GM23338 (cell line): ENCODE data around the gene AGTRAP. TPM values are rescaled to one million over a fixed set of nuclear protein-coding genes. Genes with fewer than 3 reads are reported as not detected.

Experiments used
- ATAC-seq: fragments of 200-7000 bp; cut with Tn5 transposase; 3 replicates; pipeline ENCODE4 v1.9.1; 2020
- DNase-seq: peaks from one replicate; pipeline ENCODE4 v3.0.0-alpha.2; 2015; ENCODE audit warnings: low spot score
- H2AFZ ChIP-seq: fragments of 200-600 bp; sonication (generic); 2 replicates; pipeline ENCODE4 v1.8.0; 2016; ENCODE audit warnings: antibody characterized with exemption, mild to moderate bottlenecking, moderate library complexity
- H3F3A ChIP-seq: fragments of 200-600 bp; sonication (generic); replicated peaks from 2 replicates; pipeline ENCODE4 v1.8.0; 2017; ENCODE audit warnings: antibody characterized with exemption, mixed run types, low read depth
- H3K27ac ChIP-seq: fragments of 200-600 bp; sonication (generic); 2 replicates; pipeline ENCODE4 v1.6.1; 2016; ENCODE audit warnings: low read depth
- H3K27me3 ChIP-seq: fragments of 200-600 bp; sonication (generic); 2 replicates; pipeline ENCODE4 v1.8.0; 2016; ENCODE audit warnings: mild to moderate bottlenecking, mixed run types, moderate library complexity; ENCODE audit not compliant: insufficient read depth
- H3K36me3 ChIP-seq: fragments of 200-600 bp; sonication (generic); 2 replicates; pipeline ENCODE4 v1.8.0; 2016; ENCODE audit warnings: mild to moderate bottlenecking; ENCODE audit not compliant: insufficient read depth
- H3K4me1 ChIP-seq: fragments of 200-600 bp; sonication (generic); 2 replicates; pipeline ENCODE4 v1.8.0; 2016; ENCODE audit warnings: mild to moderate bottlenecking, moderate library complexity; ENCODE audit not compliant: insufficient read depth
- H3K4me2 ChIP-seq: fragments of 200-600 bp; sonication (generic); 2 replicates; pipeline ENCODE4 v1.7.1; 2017; ENCODE audit warnings: mixed run types
- H3K4me3 ChIP-seq: fragments of 200-600 bp; sonication (generic); 2 replicates; pipeline ENCODE4 v1.6.1; 2016; ENCODE audit warnings: mixed run types
- H3K79me2 ChIP-seq: fragments of 200-600 bp; sonication (generic); replicated peaks from 2 replicates; pipeline ENCODE4 v1.8.0; 2017; ENCODE audit warnings: mild to moderate bottlenecking; ENCODE audit not compliant: insufficient read depth
- H3K9me2 ChIP-seq: fragments of 200-600 bp; sonication (generic); 2 replicates; pipeline ENCODE4 v1.8.0; 2017; ENCODE audit not compliant: insufficient read depth
- H4K20me1 ChIP-seq: fragments of 200-600 bp; sonication (generic); replicated peaks from 2 replicates; pipeline ENCODE4 v1.8.0; 2017; ENCODE audit warnings: mild to moderate bottlenecking; ENCODE audit not compliant: insufficient read depth
- H3K27ac Mint-ChIP-seq: 2 replicates; pipeline ENCODE4 v1.8.0; 2020; ENCODE audit warnings: inconsistent platforms, mild to moderate bottlenecking, moderate library complexity, mixed read lengths
- H3K27me3 Mint-ChIP-seq: 3 replicates; pipeline ENCODE4 v1.8.0; 2022; ENCODE audit warnings: low read depth, mild to moderate bottlenecking, moderate library complexity, mixed read lengths, inconsistent platforms; ENCODE audit not compliant: insufficient read depth, poor library complexity
- H3K36me3 Mint-ChIP-seq: 3 replicates; pipeline ENCODE4 v1.8.0; 2021; ENCODE audit warnings: low read depth, mild to moderate bottlenecking, inconsistent platforms, moderate library complexity, mixed read lengths
- H3K4me1 Mint-ChIP-seq: 3 replicates; pipeline ENCODE4 v1.8.0; 2020; ENCODE audit warnings: mild to moderate bottlenecking, inconsistent platforms, mixed read lengths
- H3K4me3 Mint-ChIP-seq: 3 replicates; pipeline ENCODE4 v1.8.0; 2021; ENCODE audit warnings: moderate library complexity, mild to moderate bottlenecking, inconsistent platforms, mixed read lengths
- H3K9me3 Mint-ChIP-seq: 3 replicates; pipeline ENCODE4 v1.8.0; 2020; ENCODE audit warnings: moderate library complexity, mild to moderate bottlenecking, inconsistent platforms, mixed read lengths
- CREB1 ChIP-seq: fragments of 250-450 bp; sonication (Bioruptor Pico); IDR thresholded peaks from 2 replicates; pipeline ENCODE4 v1.5.0; 2020; ENCODE audit warnings: low read depth, mild to moderate bottlenecking, moderate library complexity
- EZH2 ChIP-seq: fragments of 200-600 bp; sonication (generic); IDR thresholded peaks from one replicate; pipeline ENCODE4 v1.8.0; 2017; ENCODE audit warnings: antibody characterized with exemption, mild to moderate bottlenecking, low read depth; ENCODE audit not compliant: unreplicated experiment
- EZH2phosphoT487 ChIP-seq: fragments of 200-600 bp; sonication (generic); IDR thresholded peaks from one replicate; pipeline ENCODE4 v1.8.1; 2018; ENCODE audit warnings: antibody characterized with exemption; ENCODE audit not compliant: unreplicated experiment
- JUNB ChIP-seq: IDR thresholded peaks from one replicate; pipeline ENCODE4 v1.6.1; 2016; ENCODE audit warnings: antibody characterized with exemption; ENCODE audit not compliant: unreplicated experiment
- NANOG ChIP-seq: IDR thresholded peaks from 2 replicates; pipeline ENCODE4 v1.6.1; 2016; ENCODE audit warnings: antibody characterized with exemption, borderline replicate concordance
- STAT1 ChIP-seq: IDR thresholded peaks from one replicate; pipeline ENCODE4 v1.6.1; 2016; ENCODE audit warnings: antibody characterized with exemption; ENCODE audit not compliant: unreplicated experiment
- ZNF331 ChIP-seq: fragments of 250-450 bp; sonication (Bioruptor Pico); IDR thresholded peaks from 2 replicates; pipeline ENCODE4 v1.5.0; 2020; ENCODE audit warnings: low read depth, mild to moderate bottlenecking, moderate library complexity
- polyA plus RNA-seq: library from polyadenylated mRNA; unstranded; fragments of >200 nt; fragmentation: Nextera tagmentation; extraction: Ambion mirVana; gene quantifications from 2 replicates; pipeline ENCODE4 v1.2.1, GENCODE V29; 2016
- total RNA-seq: library from RNA; depleted of rRNA; stranded (reverse); fragments of >200 nt; shearing (Covaris generic); gene quantifications from 2 replicates; pipeline ENCODE4 v1.2.3, GENCODE V29; 2014
- TF ChIP-seq, protein P1 (sequence below): IDR thresholded peaks from 2 replicates; pipeline ENCODE4 v1.6.1; 2016; ENCODE audit warnings: antibody characterized with exemption
- TF ChIP-seq, protein P2 (sequence below): fragments of 250-450 bp; sonication (Bioruptor Pico); IDR thresholded peaks from 2 replicates; pipeline ENCODE4 v1.5.0; 2020; ENCODE audit warnings: mild to moderate bottlenecking, moderate library complexity

AGTRAP gene
- total and polyA plus RNA-seq, 2 experiments from 2014 or later: 79.4 to 102 TPM

DNA sequence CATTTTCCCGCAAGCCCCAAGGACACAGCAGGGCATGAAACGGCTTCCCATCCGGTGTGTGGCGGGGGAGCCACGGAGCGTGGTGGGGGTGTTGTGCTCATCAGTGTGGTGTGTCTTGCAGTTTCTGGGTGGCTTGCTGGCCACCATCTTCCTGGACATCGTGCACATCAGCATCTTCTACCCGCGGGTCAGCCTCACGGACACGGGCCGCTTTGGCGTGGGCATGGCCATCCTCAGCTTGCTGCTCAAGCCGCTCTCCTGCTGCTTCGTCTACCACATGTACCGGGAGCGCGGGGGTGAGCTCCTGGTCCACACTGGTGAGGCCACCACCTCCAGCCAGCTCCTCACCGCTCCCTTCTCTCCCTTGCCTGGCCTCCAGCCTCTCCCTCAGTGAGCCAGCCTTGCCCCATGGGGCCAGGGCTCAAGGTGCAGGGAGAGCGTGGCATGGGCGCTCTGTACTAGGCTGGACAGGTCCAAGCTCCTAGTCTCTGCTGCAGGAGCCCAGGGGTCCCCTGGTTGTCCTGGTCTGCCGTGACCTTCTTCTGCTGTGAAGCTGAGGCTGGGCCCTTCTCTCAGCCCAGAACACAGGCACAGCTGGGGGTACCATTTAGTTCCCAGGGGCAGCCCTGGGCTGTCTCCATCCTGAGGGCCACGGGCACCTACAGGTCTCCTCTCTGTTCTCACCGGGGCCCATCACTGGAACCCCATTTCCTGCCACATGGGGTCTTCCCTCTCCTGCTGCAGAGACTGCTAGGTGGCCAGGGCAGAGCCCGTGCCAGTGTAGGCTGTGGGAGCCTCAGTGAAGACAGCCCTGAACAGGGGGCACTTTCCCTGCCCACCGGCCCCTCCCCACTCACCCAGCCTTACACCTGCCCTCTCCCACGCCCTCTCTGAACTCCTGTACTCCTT is 12.6 kb downstream of the AGTRAP start:
- Histone ChIP-seq H3K27me3 (no peaks in the 10 kb centered on the region), H3K4me2 (no peak overlapping the region), H2AFZ (no peak overlapping the region), H3F3A (peaks cover 5% of the 10 kb centered on the region; the same call in 1 of the 2 replicates), H3K27ac (no peak overlapping the region), H3K36me3 (no peaks in the 10 kb centered on the region; the same call in 1 of the 2 replicates), H3K9me2 (no peaks in the 10 kb centered on the region), H4K20me1 (no peaks in the 10 kb centered on the region), H3K4me1 (no peaks in the 10 kb centered on the region; the same call in 1 of the 2 replicates), H3K79me2 (no peaks in the 10 kb centered on the region), H3K4me3 (no peak overlapping the region)
- no peak for DNase-seq
- Mint-ChIP-seq H3K27ac (no peak overlapping the region), H3K4me1 (peaks cover 20% of the 10 kb centered on the region), H3K27me3 (peaks cover 17% of the 10 kb centered on the region), H3K4me3 (no peak overlapping the region), H3K36me3 (peaks cover 25% of the 10 kb centered on the region), H3K9me3 (no peaks in the 10 kb centered on the region)
- no peak for ATAC-seq
- no peak for TF ChIP-seq EZH2

DNA sequence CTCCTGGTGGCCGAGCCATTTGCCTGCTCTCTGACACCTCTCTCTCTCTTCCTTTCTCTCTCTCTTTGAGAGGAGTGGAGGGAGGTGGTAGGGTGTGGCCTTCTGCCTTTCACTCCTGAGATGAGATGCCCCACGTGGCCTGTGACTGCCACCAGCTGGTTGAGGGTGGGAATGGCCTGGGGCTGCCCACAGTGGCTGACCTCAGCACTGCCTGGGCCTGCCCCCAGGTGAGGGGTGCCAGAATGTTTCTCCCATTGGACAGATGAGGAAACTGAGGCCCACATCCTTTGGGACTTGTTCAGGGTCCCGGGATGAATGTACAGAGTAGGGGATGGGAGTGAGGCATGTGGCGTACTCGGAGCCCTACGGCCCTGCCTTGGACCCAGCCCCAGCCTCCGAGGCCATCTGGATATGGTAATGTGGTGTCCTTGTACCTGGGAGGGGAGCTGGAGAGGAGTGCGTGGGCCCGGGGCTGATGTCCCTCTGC is 13.3 kb downstream of the AGTRAP start:
- H3K4me2 ChIP-seq: no peak overlapping the region
- peaks cover 7% of the 10 kb centered on the region; the same call in 1 of the 2 replicates for H3F3A ChIP-seq
- no peaks in the 10 kb centered on the region for H3K27me3 ChIP-seq
- peaks cover 25% of the 10 kb centered on the region for H3K36me3 Mint-ChIP-seq
- H3K4me1 ChIP-seq: no peaks in the 10 kb centered on the region; the same call in 1 of the 2 replicates
- H3K9me3 Mint-ChIP-seq: no peaks in the 10 kb centered on the region
- no peak overlapping the region for H2AFZ ChIP-seq
- H3K4me3 ChIP-seq: no peak overlapping the region
- DNase-seq: peak; percentile 74
- peaks cover 25% of the 10 kb centered on the region for H3K4me1 Mint-ChIP-seq
- no peak overlapping the region for H3K27ac ChIP-seq
- H3K9me2 ChIP-seq: no peaks in the 10 kb centered on the region
- H3K79me2 ChIP-seq: no peaks in the 10 kb centered on the region
- no peaks in the 10 kb centered on the region for H4K20me1 ChIP-seq
- H3K27ac Mint-ChIP-seq: no peak overlapping the region
- H3K36me3 ChIP-seq: no peaks in the 10 kb centered on the region; the same call in 1 of the 2 replicates
- H3K27me3 Mint-ChIP-seq: peaks cover 19% of the 10 kb centered on the region
- ATAC-seq: peak; percentile 89
- no peak overlapping the region for H3K4me3 Mint-ChIP-seq
- TF ChIP-seq JUNB (no peak), STAT1 (no peak), ZNF331 (no peak), NANOG (no peak), EZH2phosphoT487 (no peak), EZH2 (no peak), CREB1 (CRISPR knock-in tag) (0 out of 2 replicates have a peak, but pooled peaks have one; percentile 22)
- TF ChIP-seq, protein P1, sequence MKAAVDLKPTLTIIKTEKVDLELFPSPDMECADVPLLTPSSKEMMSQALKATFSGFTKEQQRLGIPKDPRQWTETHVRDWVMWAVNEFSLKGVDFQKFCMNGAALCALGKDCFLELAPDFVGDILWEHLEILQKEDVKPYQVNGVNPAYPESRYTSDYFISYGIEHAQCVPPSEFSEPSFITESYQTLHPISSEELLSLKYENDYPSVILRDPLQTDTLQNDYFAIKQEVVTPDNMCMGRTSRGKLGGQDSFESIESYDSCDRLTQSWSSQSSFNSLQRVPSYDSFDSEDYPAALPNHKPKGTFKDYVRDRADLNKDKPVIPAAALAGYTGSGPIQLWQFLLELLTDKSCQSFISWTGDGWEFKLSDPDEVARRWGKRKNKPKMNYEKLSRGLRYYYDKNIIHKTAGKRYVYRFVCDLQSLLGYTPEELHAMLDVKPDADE: no peak
- TF ChIP-seq, protein P2, sequence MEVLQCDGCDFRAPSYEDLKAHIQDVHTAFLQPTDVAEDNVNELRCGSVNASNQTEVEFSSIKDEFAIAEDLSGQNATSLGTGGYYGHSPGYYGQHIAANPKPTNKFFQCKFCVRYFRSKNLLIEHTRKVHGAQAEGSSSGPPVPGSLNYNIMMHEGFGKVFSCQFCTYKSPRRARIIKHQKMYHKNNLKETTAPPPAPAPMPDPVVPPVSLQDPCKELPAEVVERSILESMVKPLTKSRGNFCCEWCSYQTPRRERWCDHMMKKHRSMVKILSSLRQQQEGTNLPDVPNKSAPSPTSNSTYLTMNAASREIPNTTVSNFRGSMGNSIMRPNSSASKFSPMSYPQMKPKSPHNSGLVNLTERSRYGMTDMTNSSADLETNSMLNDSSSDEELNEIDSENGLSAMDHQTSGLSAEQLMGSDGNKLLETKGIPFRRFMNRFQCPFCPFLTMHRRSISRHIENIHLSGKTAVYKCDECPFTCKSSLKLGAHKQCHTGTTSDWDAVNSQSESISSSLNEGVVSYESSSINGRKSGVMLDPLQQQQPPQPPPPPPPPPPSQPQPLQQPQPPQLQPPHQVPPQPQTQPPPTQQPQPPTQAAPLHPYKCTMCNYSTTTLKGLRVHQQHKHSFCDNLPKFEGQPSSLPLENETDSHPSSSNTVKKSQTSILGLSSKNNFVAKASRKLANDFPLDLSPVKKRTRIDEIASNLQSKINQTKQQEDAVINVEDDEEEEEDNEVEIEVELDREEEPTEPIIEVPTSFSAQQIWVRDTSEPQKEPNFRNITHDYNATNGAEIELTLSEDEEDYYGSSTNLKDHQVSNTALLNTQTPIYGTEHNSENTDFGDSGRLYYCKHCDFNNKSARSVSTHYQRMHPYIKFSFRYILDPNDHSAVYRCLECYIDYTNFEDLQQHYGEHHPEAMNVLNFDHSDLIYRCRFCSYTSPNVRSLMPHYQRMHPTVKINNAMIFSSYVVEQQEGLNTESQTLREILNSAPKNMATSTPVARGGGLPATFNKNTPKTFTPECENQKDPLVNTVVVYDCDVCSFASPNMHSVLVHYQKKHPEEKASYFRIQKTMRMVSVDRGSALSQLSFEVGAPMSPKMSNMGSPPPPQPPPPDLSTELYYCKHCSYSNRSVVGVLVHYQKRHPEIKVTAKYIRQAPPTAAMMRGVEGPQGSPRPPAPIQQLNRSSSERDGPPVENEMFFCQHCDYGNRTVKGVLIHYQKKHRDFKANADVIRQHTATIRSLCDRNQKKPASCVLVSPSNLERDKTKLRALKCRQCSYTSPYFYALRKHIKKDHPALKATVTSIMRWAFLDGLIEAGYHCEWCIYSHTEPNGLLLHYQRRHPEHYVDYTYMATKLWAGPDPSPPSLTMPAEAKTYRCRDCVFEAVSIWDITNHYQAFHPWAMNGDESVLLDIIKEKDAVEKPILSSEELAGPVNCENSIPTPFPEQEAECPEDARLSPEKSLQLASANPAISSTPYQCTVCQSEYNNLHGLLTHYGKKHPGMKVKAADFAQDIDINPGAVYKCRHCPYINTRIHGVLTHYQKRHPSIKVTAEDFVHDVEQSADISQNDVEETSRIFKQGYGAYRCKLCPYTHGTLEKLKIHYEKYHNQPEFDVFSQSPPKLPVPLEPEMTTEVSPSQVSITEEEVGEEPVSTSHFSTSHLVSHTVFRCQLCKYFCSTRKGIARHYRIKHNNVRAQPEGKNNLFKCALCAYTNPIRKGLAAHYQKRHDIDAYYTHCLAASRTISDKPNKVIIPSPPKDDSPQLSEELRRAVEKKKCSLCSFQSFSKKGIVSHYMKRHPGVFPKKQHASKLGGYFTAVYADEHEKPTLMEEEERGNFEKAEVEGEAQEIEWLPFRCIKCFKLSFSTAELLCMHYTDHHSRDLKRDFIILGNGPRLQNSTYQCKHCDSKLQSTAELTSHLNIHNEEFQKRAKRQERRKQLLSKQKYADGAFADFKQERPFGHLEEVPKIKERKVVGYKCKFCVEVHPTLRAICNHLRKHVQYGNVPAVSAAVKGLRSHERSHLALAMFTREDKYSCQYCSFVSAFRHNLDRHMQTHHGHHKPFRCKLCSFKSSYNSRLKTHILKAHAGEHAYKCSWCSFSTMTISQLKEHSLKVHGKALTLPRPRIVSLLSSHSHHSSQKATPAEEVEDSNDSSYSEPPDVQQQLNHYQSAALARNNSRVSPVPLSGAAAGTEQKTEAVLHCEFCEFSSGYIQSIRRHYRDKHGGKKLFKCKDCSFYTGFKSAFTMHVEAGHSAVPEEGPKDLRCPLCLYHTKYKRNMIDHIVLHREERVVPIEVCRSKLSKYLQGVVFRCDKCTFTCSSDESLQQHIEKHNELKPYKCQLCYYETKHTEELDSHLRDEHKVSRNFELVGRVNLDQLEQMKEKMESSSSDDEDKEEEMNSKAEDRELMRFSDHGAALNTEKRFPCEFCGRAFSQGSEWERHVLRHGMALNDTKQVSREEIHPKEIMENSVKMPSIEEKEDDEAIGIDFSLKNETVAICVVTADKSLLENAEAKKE (CRISPR knock-in tag): no peak
